Mesenchymal stem cell (in vitro differentiated cells and primary cell): ENCODE results near the gene AKR1D1.
A peak's percentile ranks its signal among the peaks of the same experiment; 100 is the strongest.

Experiments used
- DNase-seq: peaks from one replicate; pipeline ENCODE4 v3.0.0-alpha.2; 2013
- H2AFZ ChIP-seq: one replicate; pipeline ENCODE4 v1.6.1; 2013; ENCODE audit warnings: low read depth, mild to moderate bottlenecking, control low read depth, inconsistent platforms, low read length, moderate library complexity
- H2AK5ac ChIP-seq: 2 replicates; pipeline ENCODE4 v1.6.1; 2013; ENCODE audit warnings: low read length, moderate library complexity, mild to moderate bottlenecking, inconsistent platforms; ENCODE audit not compliant: severe bottlenecking
- H2BK120ac ChIP-seq: one replicate; pipeline ENCODE4 v1.6.1; 2013; ENCODE audit warnings: low read depth, mild to moderate bottlenecking, inconsistent platforms, low read length, moderate library complexity
- H2BK12ac ChIP-seq, 2 experiments: one replicate each; pipeline ENCODE4 v1.6.1; 2013; ENCODE audit warnings: inconsistent platforms in 2 of 2, low read length in 2 of 2, mild to moderate bottlenecking in 2 of 2, moderate library complexity in 2 of 2, control low read depth in 1 of 2
- H2BK15ac ChIP-seq: one replicate; pipeline ENCODE4 v1.6.1; 2013; ENCODE audit warnings: mild to moderate bottlenecking, low read depth, inconsistent platforms; ENCODE audit not compliant: poor library complexity, severe bottlenecking
- H2BK5ac ChIP-seq: 2 replicates; pipeline ENCODE4 v1.6.1; 2013; ENCODE audit warnings: low read depth, mild to moderate bottlenecking, low read length, control low read depth, inconsistent platforms; ENCODE audit not compliant: poor library complexity, severe bottlenecking
- H3K14ac ChIP-seq, 2 experiments: one replicate each; pipeline ENCODE4 v1.6.1; 2013; ENCODE audit warnings: inconsistent platforms in 2 of 2, low read length in 2 of 2, control low read depth in 1 of 2, mild to moderate bottlenecking in 1 of 2, moderate library complexity in 1 of 2
- H3K18ac ChIP-seq, 2 experiments: one replicate each; pipeline ENCODE4 v1.6.1; 2013; ENCODE audit warnings: inconsistent platforms in 2 of 2, low read length in 2 of 2, control low read depth in 1 of 2, low read depth in 1 of 2, mild to moderate bottlenecking in 1 of 2
- H3K23ac ChIP-seq, 2 experiments: one replicate each; pipeline ENCODE4 v1.6.1; 2013; ENCODE audit warnings: inconsistent platforms in 2 of 2, low read length in 2 of 2, mild to moderate bottlenecking in 2 of 2, moderate library complexity in 2 of 2, control low read depth in 1 of 2
- H3K27ac ChIP-seq: 2 replicates; pipeline ENCODE4 v1.5.1; 2013; ENCODE audit warnings: mild to moderate bottlenecking, moderate library complexity, low read length, control low read depth, inconsistent platforms; ENCODE audit not compliant: poor library complexity, severe bottlenecking
- H3K27me3 ChIP-seq, 2 experiments: 2 replicates each; pipeline versions ENCODE4 v1.6.1 to v1.7.0; 2013; ENCODE audit warnings: low read length in 2 of 2, mild to moderate bottlenecking in 2 of 2, moderate library complexity in 2 of 2, control low read depth in 1 of 2, inconsistent platforms in 1 of 2; ENCODE audit not compliant: control insufficient read depth in 1 of 2, insufficient read depth in 1 of 2
- H3K36me3 ChIP-seq, 2 experiments: 2 replicates each; pipeline versions ENCODE4 v1.6.1 to v1.7.0; 2013; ENCODE audit warnings: low read length in 2 of 2, control low read depth in 1 of 2, inconsistent platforms in 1 of 2, low read depth in 1 of 2, mild to moderate bottlenecking in 1 of 2; ENCODE audit not compliant: insufficient read depth in 2 of 2, control insufficient read depth in 1 of 2
- H3K4ac ChIP-seq, 2 experiments: one replicate each; pipeline ENCODE4 v1.6.1; 2013; ENCODE audit warnings: inconsistent platforms in 2 of 2, low read length in 2 of 2, mild to moderate bottlenecking in 2 of 2, moderate library complexity in 2 of 2, control low read depth in 1 of 2, low read depth in 1 of 2
- H3K4me1 ChIP-seq: 2 replicates; pipeline ENCODE4 v1.6.1; 2013; ENCODE audit warnings: low read depth, low read length, control low read depth; ENCODE audit not compliant: control insufficient read depth, insufficient read depth
- H3K4me2 ChIP-seq: 2 replicates; pipeline ENCODE4 v1.6.1; 2013; ENCODE audit warnings: low read length, mild to moderate bottlenecking, inconsistent platforms; ENCODE audit not compliant: poor library complexity, severe bottlenecking
- H3K4me3 ChIP-seq, 2 experiments: 2 replicates each; pipeline versions ENCODE4 v1.5.1 to v1.7.0; 2013; ENCODE audit warnings: low read length in 2 of 2, mild to moderate bottlenecking in 2 of 2, control low read depth in 1 of 2, low read depth in 1 of 2; ENCODE audit not compliant: insufficient read depth in 1 of 2
- H3K79me1 ChIP-seq: replicated peaks from 2 replicates; pipeline ENCODE4 v1.6.1; 2013; ENCODE audit warnings: mild to moderate bottlenecking, control low read depth, low read length, inconsistent platforms; ENCODE audit not compliant: poor library complexity, severe bottlenecking
- H3K9ac ChIP-seq: 2 replicates; pipeline ENCODE4 v1.7.0; 2013; ENCODE audit warnings: mild to moderate bottlenecking, low read length, moderate library complexity
- H3K9me3 ChIP-seq: 2 replicates; pipeline ENCODE4 v1.7.0; 2013; ENCODE audit warnings: mild to moderate bottlenecking, low read length; ENCODE audit not compliant: control insufficient read depth
- H4K8ac ChIP-seq: one replicate; pipeline ENCODE4 v1.6.1; 2013; ENCODE audit warnings: inconsistent platforms, mild to moderate bottlenecking, low read length, moderate library complexity
- H4K91ac ChIP-seq: one replicate; pipeline ENCODE4 v1.6.1; 2013; ENCODE audit warnings: mild to moderate bottlenecking, low read length, inconsistent platforms
- WGBS: methylation state at CpG from one replicate; pipeline ENCODE4 v1.1.7; 2013; ENCODE audit warnings: mixed read lengths; 5-methylcytosine and 5-hydroxymethylcytosine counted together

Gene AKR1D1

GRCh38 chr7:138030679-138031351 is 45.4 kb upstream of the AKR1D1 start:
- Histone ChIP-seq H3K14ac (no peak overlapping the region), H3K9me3 (no peaks in the 10 kb centered on the region), H4K8ac (no peak overlapping the region), H3K23ac (no peak overlapping the region), H3K27ac (no peak overlapping the region), H3K36me3 (no peaks in the 10 kb centered on the region), H3K9ac (peak overlapping the region; percentile 48), H4K91ac (no peak overlapping the region), H2AK5ac (no peak overlapping the region), H2BK15ac (no peak overlapping the region), H3K4ac (no peak overlapping the region), H2BK5ac (no peak overlapping the region), H2BK12ac (no peak overlapping the region), H2BK120ac (no peak overlapping the region), H3K4me1 (peaks cover 5% of the 10 kb centered on the region), H3K27me3 (no peaks in the 10 kb centered on the region), H2AFZ (no peak overlapping the region), H3K4me2 (no peak overlapping the region), H3K4me3 (no peak overlapping the region), H3K79me1 (no peaks in the 10 kb centered on the region), H3K18ac (no peak overlapping the region)
- peak; percentile 32 for DNase-seq
- WGBS: 72% methylated on average over 7 of the region's 7 CpGs

- H3K9me3 ChIP-seq: no peaks in the 10 kb centered on the region
- H3K23ac ChIP-seq: no peak overlapping the region
- H3K79me1 ChIP-seq: no peaks in the 10 kb centered on the region
- no peak overlapping the region for H2AFZ ChIP-seq
- no peak overlapping the region for H4K91ac ChIP-seq
- no peak overlapping the region for H2BK15ac ChIP-seq
- H3K27me3 ChIP-seq: no peaks in the 10 kb centered on the region
- no peak overlapping the region for H3K14ac ChIP-seq
- no peak overlapping the region for H2BK12ac ChIP-seq
- no peak overlapping the region for H3K18ac ChIP-seq
- DNase-seq: no peak
- no peak overlapping the region for H3K4me3 ChIP-seq
- H3K4me2 ChIP-seq: no peak overlapping the region
- H2BK120ac ChIP-seq: no peak overlapping the region
- no peak overlapping the region for H3K9ac ChIP-seq
- H3K4me1 ChIP-seq: peaks cover 5% of the 10 kb centered on the region
- H3K36me3 ChIP-seq: no peaks in the 10 kb centered on the region
- peak overlapping the region; percentile 40 for H3K27ac ChIP-seq
- H4K8ac ChIP-seq: no peak overlapping the region
- H3K4ac ChIP-seq: no peak overlapping the region
- no peak overlapping the region for H2AK5ac ChIP-seq
- H2BK5ac ChIP-seq: no peak overlapping the region
These were observed 44.1 kb upstream of the AKR1D1 start for GRCh38 chr7:138032186-138032585.

GRCh38 chr7:138032770-138033169 is 43.5 kb upstream of the AKR1D1 start:
- no peak overlapping the region for H2BK15ac ChIP-seq
- H2BK120ac ChIP-seq: no peak overlapping the region
- H2BK5ac ChIP-seq: no peak overlapping the region
- no peak overlapping the region for H3K27ac ChIP-seq
- H2AFZ ChIP-seq: no peak overlapping the region
- H3K9me3 ChIP-seq: no peaks in the 10 kb centered on the region
- H3K4ac ChIP-seq: no peak overlapping the region
- no peak overlapping the region for H3K4me2 ChIP-seq
- no peak overlapping the region for H3K18ac ChIP-seq
- H2BK12ac ChIP-seq: no peak overlapping the region
- DNase-seq: no peak
- H3K4me3 ChIP-seq: no peak overlapping the region
- peaks cover 5% of the 10 kb centered on the region for H3K4me1 ChIP-seq
- no peak overlapping the region for H3K14ac ChIP-seq
- no peaks in the 10 kb centered on the region for H3K27me3 ChIP-seq
- no peak overlapping the region for H3K23ac ChIP-seq
- H4K8ac ChIP-seq: no peak overlapping the region
- no peak overlapping the region for H4K91ac ChIP-seq
- H3K79me1 ChIP-seq: no peaks in the 10 kb centered on the region
- H2AK5ac ChIP-seq: no peak overlapping the region
- WGBS: 71% methylated on average over 2 of the region's 3 CpGs
- H3K9ac ChIP-seq: no peak overlapping the region
- no peaks in the 10 kb centered on the region for H3K36me3 ChIP-seq

GRCh38 chr7:138033241-138033640 is 43.0 kb upstream of the AKR1D1 start:
- DNase-seq: no peak
- Histone ChIP-seq H3K4me3 (no peak overlapping the region), H3K27me3 (no peaks in the 10 kb centered on the region), H3K4me1 (peaks cover 5% of the 10 kb centered on the region), H3K36me3 (no peaks in the 10 kb centered on the region), H3K79me1 (no peaks in the 10 kb centered on the region), H3K9me3 (no peaks in the 10 kb centered on the region), H2BK12ac (no peak overlapping the region), H3K4ac (no peak overlapping the region), H2BK120ac (no peak overlapping the region), H3K14ac (no peak overlapping the region), H3K27ac (no peak overlapping the region), H3K23ac (no peak overlapping the region), H3K18ac (no peak overlapping the region), H2BK5ac (no peak overlapping the region), H2AK5ac (peak overlapping the region; percentile 36), H2AFZ (no peak overlapping the region), H4K8ac (no peak overlapping the region), H4K91ac (no peak overlapping the region), H2BK15ac (no peak overlapping the region), H3K9ac (no peak overlapping the region), H3K4me2 (no peak overlapping the region)
- whole genome bisulfite sequencing: 68% methylated on average over 4 of the region's 4 CpGs
